OCI-LY3 (cell line): ENCODE data around the gene LCP1.
A peak's percentile ranks its signal among the peaks of the same experiment; 100 is the strongest.
"Not testable (repeated sequence)": the region's sequence is repeated elsewhere in the genome, so short reads cannot be mapped to it uniquely, and the experiment has no call there.

Experiments used
- H2AFZ ChIP-seq: fragments of 200-600, 300-600 bp; shearing (Covaris generic); 2 replicates; pipeline ENCODE4 v1.6.0; 2014; ENCODE audit warnings: antibody characterized with exemption, low read depth, low read length
- H3K27ac ChIP-seq: fragments of 200-600, 300-600 bp; sonication (generic); 2 replicates; pipeline ENCODE4 v1.5.1; 2014; ENCODE audit warnings: mild to moderate bottlenecking, low read length, moderate library complexity, mixed read lengths
- H3K27me3 ChIP-seq: fragments of 200-600, 300-600 bp; sonication (generic); 2 replicates; pipeline ENCODE4 v1.6.1; 2014; ENCODE audit warnings: low read depth, low read length, mixed read lengths
- H3K36me3 ChIP-seq: fragments of 200-600, 300-600 bp; sonication (generic); replicated peaks from 2 replicates; pipeline ENCODE3; 2014; ENCODE audit warnings: low read depth, low read length, mixed read lengths
- H3K4me1 ChIP-seq: fragments of 300-600, 200-600 bp; sonication (generic); 2 replicates; pipeline ENCODE4 v1.6.1; 2014; ENCODE audit warnings: low read length, mixed read lengths
- H3K4me2 ChIP-seq: fragments of 200-600, 300-600 bp; sonication (generic); 2 replicates; pipeline ENCODE4 v1.6.1; 2014; ENCODE audit warnings: low read length, mixed read lengths
- H3K4me3 ChIP-seq: fragments of 300-600, 200-600 bp; sonication (generic); 2 replicates; pipeline ENCODE4 v1.5.1; 2014; ENCODE audit warnings: antibody characterized with exemption, mild to moderate bottlenecking, low read length, moderate library complexity
- H3K79me2 ChIP-seq: fragments of 300-600, 200-600 bp; shearing (Covaris generic); 2 replicates; pipeline ENCODE4 v1.6.1; 2014; ENCODE audit warnings: mild to moderate bottlenecking, low read length, mixed read lengths
- H3K9ac ChIP-seq: fragments of 300-600, 200-600 bp; shearing (Covaris generic); 2 replicates; pipeline ENCODE4 v1.6.0; 2014; ENCODE audit warnings: mild to moderate bottlenecking, low read length, moderate library complexity
- H3K9me3 ChIP-seq: fragments of 200-600, 300-600 bp; shearing (Covaris generic); 2 replicates; pipeline ENCODE4 v1.6.1; 2014; ENCODE audit warnings: low read length, mixed read lengths; ENCODE audit not compliant: insufficient read depth
- H4K20me1 ChIP-seq: fragments of 200-600, 300-600 bp; sonication (generic); 2 replicates; pipeline ENCODE4 v1.6.1; 2016; ENCODE audit warnings: low read length, mixed read lengths; ENCODE audit not compliant: insufficient read depth
- CTCF ChIP-seq: fragments of 200-600, 300-600 bp; sonication (generic); IDR thresholded peaks from 2 replicates; pipeline ENCODE4 v1.5.1; 2014; ENCODE audit warnings: antibody characterized with exemption, low read length, low read depth
- EZH2phosphoT487 ChIP-seq: fragments of 200-600 bp; shearing (Covaris generic); IDR thresholded peaks from 2 replicates; pipeline ENCODE4 v1.6.1; 2018; ENCODE audit warnings: antibody characterized with exemption, mixed run types, low read depth

LCP1 gene, protein sequence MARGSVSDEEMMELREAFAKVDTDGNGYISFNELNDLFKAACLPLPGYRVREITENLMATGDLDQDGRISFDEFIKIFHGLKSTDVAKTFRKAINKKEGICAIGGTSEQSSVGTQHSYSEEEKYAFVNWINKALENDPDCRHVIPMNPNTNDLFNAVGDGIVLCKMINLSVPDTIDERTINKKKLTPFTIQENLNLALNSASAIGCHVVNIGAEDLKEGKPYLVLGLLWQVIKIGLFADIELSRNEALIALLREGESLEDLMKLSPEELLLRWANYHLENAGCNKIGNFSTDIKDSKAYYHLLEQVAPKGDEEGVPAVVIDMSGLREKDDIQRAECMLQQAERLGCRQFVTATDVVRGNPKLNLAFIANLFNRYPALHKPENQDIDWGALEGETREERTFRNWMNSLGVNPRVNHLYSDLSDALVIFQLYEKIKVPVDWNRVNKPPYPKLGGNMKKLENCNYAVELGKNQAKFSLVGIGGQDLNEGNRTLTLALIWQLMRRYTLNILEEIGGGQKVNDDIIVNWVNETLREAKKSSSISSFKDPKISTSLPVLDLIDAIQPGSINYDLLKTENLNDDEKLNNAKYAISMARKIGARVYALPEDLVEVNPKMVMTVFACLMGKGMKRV

DNA sequence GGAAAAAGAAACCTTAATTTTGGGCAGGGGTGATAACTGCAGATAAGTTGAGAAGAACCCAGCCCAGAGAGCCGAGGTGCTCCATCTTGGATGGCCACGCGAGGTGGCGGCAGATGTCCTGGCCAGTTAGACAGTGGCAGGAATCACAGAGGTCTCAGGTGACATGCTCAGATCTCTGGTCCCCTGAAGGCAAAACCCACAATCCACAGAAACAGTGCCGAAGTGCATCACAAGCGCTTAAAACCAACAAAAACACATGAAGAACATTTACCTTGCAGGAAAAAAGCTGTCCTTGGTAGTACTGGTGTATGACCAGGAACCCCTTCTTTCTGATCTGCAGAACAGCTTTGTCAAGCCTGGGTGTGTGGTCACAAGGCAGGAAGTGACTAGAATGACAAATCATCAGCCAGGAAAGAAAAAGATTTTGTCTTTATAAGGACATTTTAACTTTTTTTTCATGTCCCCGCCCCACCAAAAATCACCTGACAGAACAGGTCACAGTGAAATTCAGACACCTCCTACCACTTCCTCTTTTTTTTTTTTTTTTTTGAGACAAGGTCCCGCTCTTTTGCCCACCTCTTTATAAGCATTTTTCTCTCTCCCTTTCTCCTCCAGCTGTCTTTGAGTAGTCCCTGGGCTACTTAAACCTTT, at the start of gene LCP1:
Gene LCP1 (minus strand): TSS at position 338 of the 651 bp plus-strand sequence. CDS start 22,515 bp downstream, outside the sequence.
- peaks cover 39% of the 10 kb centered on the region for H3K4me1 ChIP-seq
- H3K27ac ChIP-seq = peak within 1 kb of the TSS; percentile 95
- peaks cover 35% of the 10 kb centered on the region for H4K20me1 ChIP-seq
- peak within 1 kb of the TSS; percentile 91 for H3K4me3 ChIP-seq
- peak within 1 kb of the TSS; percentile 96 for H3K4me2 ChIP-seq
- TF ChIP-seq EZH2phosphoT487 = no peak
- TF ChIP-seq CTCF = peak; percentile 7; the same call in 1 of the 2 replicates
- H3K27me3 ChIP-seq = no peaks in the 10 kb centered on the region
- peaks cover 40% of the 10 kb centered on the region for H3K36me3 ChIP-seq
- no peaks in the 10 kb centered on the region for H3K9me3 ChIP-seq
- H3K9ac ChIP-seq = peak within 1 kb of the TSS; percentile 99
- peaks cover 83% of the 10 kb centered on the region for H3K79me2 ChIP-seq
- H2AFZ ChIP-seq = 0 out of 2 replicates have a peak within 1 kb of the TSS, but pooled peaks have one; percentile 92

- H3K27me3 ChIP-seq = no peaks in the 10 kb centered on the region
- H4K20me1 ChIP-seq = no peaks in the 10 kb centered on the region
- TF ChIP-seq CTCF = no peak
- no peak overlapping the region for H3K9ac ChIP-seq
- H3K79me2 ChIP-seq = no peaks in the 10 kb centered on the region
- no peak overlapping the region for H3K4me2 ChIP-seq
- H3K9me3 ChIP-seq = peaks cover 2% of the 10 kb centered on the region
- H3K27ac ChIP-seq = no peak overlapping the region
- H3K36me3 ChIP-seq = peaks cover 6% of the 10 kb centered on the region
- no peak overlapping the region for H2AFZ ChIP-seq
- no peak overlapping the region for H3K4me3 ChIP-seq
- H3K4me1 ChIP-seq = no peaks in the 10 kb centered on the region
Measured at GRCh38 chr13:46229251-46229650, 47.3 kb upstream of the LCP1 start.

GRCh38 chr13:46220234-46220633, 38.3 kb upstream of the LCP1 start:
- H3K9ac ChIP-seq, H4K20me1 ChIP-seq, H3K4me2 ChIP-seq, H2AFZ ChIP-seq, H3K79me2 ChIP-seq, H3K9me3 ChIP-seq, H3K4me1 ChIP-seq, H3K4me3 ChIP-seq, H3K27me3 ChIP-seq, H3K27ac ChIP-seq: not testable (repeated sequence)
- H3K36me3 ChIP-seq = peaks cover 12% of the 10 kb centered on the region

DNA sequence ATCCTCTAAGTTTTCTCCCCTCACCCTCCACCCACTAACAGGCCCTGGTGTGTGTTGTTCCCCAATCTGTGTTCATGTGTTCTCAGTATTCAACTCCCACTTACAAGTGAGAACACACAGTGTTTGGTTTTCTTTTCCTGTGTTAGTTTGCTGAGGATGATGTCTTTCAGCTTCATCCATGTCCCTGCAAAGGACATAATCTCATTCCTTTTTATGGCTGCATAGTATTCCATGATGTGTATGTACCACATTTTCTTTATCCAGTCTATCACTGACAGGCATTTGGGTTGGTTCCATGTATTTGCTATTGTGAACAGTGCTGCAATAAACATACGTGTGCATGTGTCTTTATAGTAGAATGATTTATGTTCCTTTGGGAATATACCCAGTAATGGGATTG, 32.8 kb upstream of the LCP1 start:
- not testable (repeated sequence) for H3K36me3 ChIP-seq, H3K4me2 ChIP-seq, H3K9ac ChIP-seq, H4K20me1 ChIP-seq, H3K9me3 ChIP-seq, H3K4me3 ChIP-seq, H3K27ac ChIP-seq, H3K27me3 ChIP-seq, H2AFZ ChIP-seq
- peaks cover 30% of the 10 kb centered on the region for H3K4me1 ChIP-seq
- H3K79me2 ChIP-seq = peaks cover 20% of the 10 kb centered on the region

GRCh38 chr13:46213242-46213641, 31.3 kb upstream of the LCP1 start:
- Histone ChIP-seq H4K20me1 (no peaks in the 10 kb centered on the region), H3K79me2 (peaks cover 21% of the 10 kb centered on the region), H3K36me3 (no peaks in the 10 kb centered on the region), H3K9me3 (no peaks in the 10 kb centered on the region; the same call in 1 of the 2 replicates), H3K27ac (peak overlapping the region; percentile 4; the same call in 1 of the 2 replicates), H3K9ac (no peak overlapping the region), H3K4me2 (peak overlapping the region; percentile 83), H3K4me1 (peaks cover 30% of the 10 kb centered on the region), H2AFZ (no peak overlapping the region), H3K27me3 (no peaks in the 10 kb centered on the region), H3K4me3 (no peak overlapping the region)
- no peak for TF ChIP-seq EZH2phosphoT487
- no peak for TF ChIP-seq CTCF
